AG09309 (cell line): Measurements from ENCODE around the gene NRP1.

Source experiments
- DNase-seq: peaks from one replicate; pipeline ENCODE4 v3.0.0-alpha.2; 2010; ENCODE audit warnings: low read depth
- H3K4me3 ChIP-seq: 2 replicates; pipeline ENCODE4 v1.5.1; 2011; ENCODE audit warnings: mild to moderate bottlenecking, low read depth, low read length, moderate library complexity; ENCODE audit not compliant: control insufficient read depth
- CTCF ChIP-seq: IDR thresholded peaks from 2 replicates; pipeline ENCODE4 v1.5.1; 2011; ENCODE audit warnings: mild to moderate bottlenecking, low read depth, low read length, inconsistent platforms; ENCODE audit not compliant: insufficient read depth, control insufficient read depth; ENCODE audit errors: missing control alignments

NRP1 gene

GRCh38 chr10:33147013-33147310 is 187.5 kb downstream of the NRP1 start:
- no peak for TF ChIP-seq CTCF
- H3K4me3 ChIP-seq: no peak overlapping the region
- no peak for DNase-seq

- no peak overlapping the region for H3K4me3 ChIP-seq
- DNase-seq: no peak
- TF ChIP-seq CTCF: no peak
Measured at GRCh38 chr10:33146189-33147012, 188.1 kb downstream of the NRP1 start.

GRCh38 chr10:33145451-33146188 is 188.8 kb downstream of the NRP1 start:
- H3K4me3 ChIP-seq: no peak overlapping the region
- no peak for DNase-seq
- TF ChIP-seq CTCF: no peak

- no peak for TF ChIP-seq CTCF
- H3K4me3 ChIP-seq: no peak overlapping the region
- peak; percentile 46 for DNase-seq
Measured at GRCh38 chr10:33143160-33143728, 191.2 kb downstream of the NRP1 start.

- TF ChIP-seq CTCF: no peak
- no peak for DNase-seq
- no peak overlapping the region for H3K4me3 ChIP-seq
Measured at GRCh38 chr10:33142295-33142694, 192.2 kb downstream of the NRP1 start.

GRCh38 chr10:33141251-33141650 is 193.2 kb downstream of the NRP1 start:
- DNase-seq: no peak
- TF ChIP-seq CTCF: no peak
- no peak overlapping the region for H3K4me3 ChIP-seq
